Psoas muscle (tissue), 8 donors: ENCODE data around the gene WT1. TPM values are rescaled to one million over a fixed set of nuclear protein-coding genes. Genes with fewer than 3 reads are reported as not detected.

ENCODE experiments used
- ATAC-seq, 4 donors: fragments of 200-7000 bp; cut with Tn5 transposase; one replicate each; pipeline ENCODE4 v1.9.1; 2020; ENCODE audit warnings: moderate library complexity in 3 of 4, mild to moderate bottlenecking in 2 of 4
- DNase-seq, 2 donors: peaks; one replicate each; pipeline ENCODE4 v3.0.0-alpha.2; 2020
- H3K27ac ChIP-seq: fragments of 200-600 bp; one replicate; pipeline ENCODE4 v1.8.0; 2022
- H3K27me3 ChIP-seq, 3 donors: fragments of 200-600 bp in 1 of 3; one replicate each; pipeline versions ENCODE4 v1.6.1 to v1.8.0; 2013 to 2022; ENCODE audit warnings: low read length in 2 of 3, mild to moderate bottlenecking in 2 of 3, moderate library complexity in 1 of 3; ENCODE audit not compliant: insufficient read depth in 3 of 3
- H3K36me3 ChIP-seq, 2 donors: fragments of 200-600 bp in 1 of 2; one replicate each; pipeline versions ENCODE4 v1.6.1 to v1.8.0; 2013 to 2022; ENCODE audit warnings: low read depth in 1 of 2, mild to moderate bottlenecking in 1 of 2, moderate library complexity in 1 of 2; ENCODE audit not compliant: insufficient read depth in 1 of 2
- H3K4me1 ChIP-seq: fragments of 200-600 bp; one replicate; pipeline ENCODE4 v1.8.0; 2022
- H3K4me3 ChIP-seq: fragments of 200-600 bp; one replicate; pipeline ENCODE4 v1.8.0; 2022; ENCODE audit warnings: mild to moderate bottlenecking
- H3K9me3 ChIP-seq: fragments of 200-600 bp; one replicate; pipeline ENCODE4 v1.8.0; 2022
- CTCF ChIP-seq: fragments of 200-600 bp; IDR thresholded peaks from one replicate; pipeline ENCODE4 v1.8.0; 2022; ENCODE audit warnings: antibody characterized with exemption
- WGBS, 3 donors: extraction: QIAGEN DNeasy Blood & Tissue Kit; methylation state at CpG; one replicate each; pipeline versions ENCODE4 v1.1.6 to v1.1.7; 2013; 5-methylcytosine and 5-hydroxymethylcytosine counted together
- intact Hi-C, 2 donors: fragments of 100-400 bp; cut with DNase I; formaldehyde crosslinking; loops; one replicate each; pipeline versions ENCODE4 v1.11.0 to v1.14.2; 2022
- polyA plus RNA-seq, 3 donors: library from polyadenylated mRNA; stranded (reverse); fragments of 200-250 nt; gene quantifications; one replicate each; pipeline ENCODE4 v1.2.3, GENCODE V29; 2013
- total RNA-seq, 4 donors: library from RNA; stranded (reverse); fragmentation: NEBNext Ultra II Directional in 2 of 4; extraction: Animal tissue kit (Norgen Biotek cat#: 25700) in 2 of 4; gene quantifications; one replicate each; pipeline versions ENCODE4 v1.2.1 to v1.2.4, GENCODE V29; 2021 to 2023
- donor health status: healthy with polysubstance abuse.
- donor health status: DM: no; HTN: no; CAD: no; lungs with moderate emphysema.
- donor health status: Bipolar disorder and iron deficiency.
- donor health status: healthy.
- donor health status: DM: yes; HTN: yes; CAD: no.
- donor health status: DM: no; HTN: no; CAD: no.
- donor health status: DM: no; HTN: no; CAD: no.
- donor health status: DM: yes; HTN: yes; CAD: no.

WT1 gene
- total and polyA plus RNA-seq, 7 donors: 0.03 to 1.5 (median 0.21) TPM; not detected in 2

- Histone ChIP-seq H3K9me3 (no peaks in the 10 kb centered on the region), H3K27me3 (peaks cover 0 to 93% (median 47%) of the 10 kb centered on the region in 3 donors), H3K4me3 (no peak overlapping the region), H3K27ac (no peak overlapping the region), H3K36me3 (no peaks in the 10 kb centered on the region), H3K4me1 (no peaks in the 10 kb centered on the region)
- ATAC-seq (no peak), DNase-seq (no peak)
- no peak for TF ChIP-seq CTCF
- WGBS, 3 donors: 7 to 11% (median 9%) methylated on average over 18 of the region's 18 CpGs
- intact Hi-C loops: no loop called here
Observed at GRCh38 chr11:32427616-32427934, 7.8 kb downstream of the WT1 start.

DNA sequence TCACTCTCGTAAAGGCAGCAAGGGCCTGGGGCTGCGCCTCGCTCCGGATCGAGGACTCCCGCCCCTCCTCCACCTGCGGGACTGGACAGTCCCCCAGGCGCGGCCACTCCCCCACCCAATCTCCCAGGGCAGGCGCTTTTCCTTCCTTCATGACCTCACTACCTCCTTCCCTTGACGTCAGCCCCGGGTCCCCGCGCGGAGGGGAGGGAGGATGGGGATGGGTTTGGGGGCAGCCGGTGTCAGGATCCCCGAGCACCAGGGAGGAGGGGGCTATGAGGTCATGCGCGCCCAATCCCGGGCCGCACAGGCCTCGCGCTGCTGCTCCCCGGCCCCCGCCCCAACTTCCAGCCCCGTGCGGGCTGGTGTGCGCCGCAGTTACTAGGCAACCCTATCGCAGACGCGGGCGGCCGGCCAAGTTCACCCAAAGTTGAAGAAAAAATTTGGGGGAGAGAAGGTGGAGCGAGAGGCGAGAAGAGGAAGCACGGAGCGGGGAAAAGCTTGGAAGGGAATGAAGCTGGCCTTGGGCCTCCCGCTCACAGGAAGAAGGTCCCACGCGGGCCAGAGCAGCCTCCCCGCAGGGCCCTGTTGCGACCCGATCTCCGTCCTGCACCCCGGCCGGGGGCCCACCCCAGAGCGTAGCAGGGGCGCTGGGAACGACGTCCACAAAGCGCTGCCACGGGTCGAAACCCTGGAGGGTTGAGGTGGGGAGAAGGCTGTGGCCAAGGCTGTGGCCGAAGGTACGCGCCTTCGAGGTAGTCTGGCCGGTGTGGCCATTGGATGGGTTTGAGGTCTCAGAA lies 8.3 kb downstream of the WT1 start:
- 3% methylated on average over 45 to 59 of the region's 59 CpGs for WGBS, 3 donors
- no peak for ATAC-seq
- intact Hi-C loops: no loop called here
- Histone ChIP-seq H3K4me1 (no peaks in the 10 kb centered on the region), H3K27ac (no peak overlapping the region), H3K9me3 (no peaks in the 10 kb centered on the region), H3K36me3 (no peaks in the 10 kb centered on the region), H3K27me3 (peaks cover 0 to 93% (median 43%) of the 10 kb centered on the region in 3 donors), H3K4me3 (no peak overlapping the region)
- no peak for TF ChIP-seq CTCF
- no peak for DNase-seq

DNA sequence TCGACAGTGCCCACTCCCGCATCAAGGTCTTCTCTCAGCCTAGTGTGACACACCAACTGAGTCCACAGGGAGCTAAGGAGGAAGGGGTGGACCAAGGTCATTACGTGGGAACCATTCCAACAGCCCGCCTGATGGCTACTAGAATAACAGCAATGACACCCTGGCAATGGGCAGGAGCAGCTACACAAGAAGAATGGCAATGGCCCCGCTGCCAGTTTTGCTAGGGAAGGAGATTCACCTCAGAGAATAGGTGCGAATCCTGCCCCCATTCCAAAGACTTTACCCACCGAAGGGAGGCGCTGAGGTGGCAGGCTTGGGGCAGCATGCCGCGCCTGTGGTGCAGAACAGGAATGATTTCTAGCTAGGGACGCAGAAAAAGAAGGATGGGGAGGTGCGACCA lies 9.1 kb downstream of the WT1 start:
- peaks cover 0 to 88% (median 38%) of the 10 kb centered on the region in 3 donors for H3K27me3 ChIP-seq
- DNase-seq (no peak), ATAC-seq (no peak)
- no peaks in the 10 kb centered on the region for H3K36me3 ChIP-seq
- intact Hi-C loops: no loop called here
- no peaks in the 10 kb centered on the region for H3K4me1 ChIP-seq
- no peak overlapping the region for H3K27ac ChIP-seq
- 9 to 11% (median 9%) methylated on average over 12 of the region's 12 CpGs for WGBS, 3 donors
- TF ChIP-seq CTCF: no peak
- H3K9me3 ChIP-seq: no peaks in the 10 kb centered on the region
- H3K4me3 ChIP-seq: no peak overlapping the region

DNA sequence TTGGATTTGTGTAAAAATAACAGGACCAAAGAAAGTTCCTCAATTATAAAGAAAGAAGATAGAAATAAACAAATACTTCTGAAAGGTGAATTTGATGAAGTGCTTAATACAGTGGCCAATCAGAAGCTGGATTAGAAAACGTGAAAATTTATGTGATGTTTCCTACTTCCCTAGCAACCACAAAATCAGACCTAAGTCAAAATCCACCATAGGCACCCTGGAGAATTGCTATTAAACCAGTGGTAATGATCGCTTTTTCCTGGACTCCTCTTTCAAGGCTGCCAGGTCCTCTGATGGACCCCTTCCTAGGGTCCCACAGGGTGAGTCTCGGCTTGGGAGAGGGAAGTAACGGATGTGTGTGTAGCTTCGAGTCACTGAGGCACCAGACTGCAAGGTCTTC lies 9.6 kb downstream of the WT1 start:
- TF ChIP-seq CTCF: no peak
- H3K9me3 ChIP-seq: no peaks in the 10 kb centered on the region
- H3K36me3 ChIP-seq: no peaks in the 10 kb centered on the region
- DNase-seq (no peak), ATAC-seq (no peak)
- 12 to 23% (median 19%) methylated on average over 5 of the region's 5 CpGs for WGBS, 3 donors
- H3K4me1 ChIP-seq: no peaks in the 10 kb centered on the region
- intact Hi-C loops: no loop called here
- H3K27ac ChIP-seq: no peak overlapping the region
- H3K27me3 ChIP-seq: peaks cover 0 to 84% (median 34%) of the 10 kb centered on the region in 3 donors
- H3K4me3 ChIP-seq: no peak overlapping the region

DNA sequence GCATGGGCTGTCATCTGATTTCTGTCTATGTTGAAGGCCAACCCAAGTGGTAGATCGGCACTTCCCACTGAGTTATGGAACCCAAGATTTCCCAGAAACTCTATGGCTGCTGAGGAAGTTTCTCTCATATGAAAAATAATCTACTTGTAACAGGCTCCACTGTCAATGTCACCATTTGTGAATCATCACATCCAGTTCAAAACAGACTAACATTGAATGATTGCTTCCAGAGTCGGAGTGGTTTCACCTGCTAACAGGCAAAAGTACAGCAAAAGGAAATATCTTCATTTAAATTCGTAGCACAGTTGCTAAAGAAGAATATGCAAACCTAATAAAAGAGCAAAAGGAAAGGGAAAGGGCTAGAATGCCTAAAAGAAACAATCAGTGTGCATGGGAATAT lies 12.8 kb downstream of the WT1 start:
- H3K27ac ChIP-seq: no peak overlapping the region
- no peaks in the 10 kb centered on the region for H3K9me3 ChIP-seq
- WGBS, 3 donors: 58 to 70% (median 61%) methylated on average over 3 of the region's 3 CpGs
- DNase-seq (no peak), ATAC-seq (no peak)
- no peak overlapping the region for H3K4me3 ChIP-seq
- intact Hi-C loops: no loop called here
- no peaks in the 10 kb centered on the region for H3K4me1 ChIP-seq
- TF ChIP-seq CTCF: no peak
- H3K36me3 ChIP-seq: no peaks in the 10 kb centered on the region
- H3K27me3 ChIP-seq: peaks cover 8 to 53% (median 20%) of the 10 kb centered on the region in 3 donors
